Effector memory CD4-positive, alpha-beta T cell (primary cell): ENCODE data around the gene BST2.

ENCODE experiments used
- DNase-seq, 3 donors: peaks; one replicate each; pipeline ENCODE4 v3.0.0-alpha.2; 2020
- H3K27ac ChIP-seq: 2 replicates; pipeline ENCODE4 v1.7.0; 2013; ENCODE audit warnings: mild to moderate bottlenecking, low read length, moderate library complexity; ENCODE audit not compliant: insufficient read depth, poor library complexity, severe bottlenecking
- H3K27me3 ChIP-seq: replicated peaks from 2 replicates; pipeline ENCODE4 v1.7.0; 2013; ENCODE audit warnings: mild to moderate bottlenecking, low read length; ENCODE audit not compliant: insufficient read depth, control insufficient read depth, poor library complexity, severe bottlenecking
- H3K36me3 ChIP-seq: 2 replicates; pipeline ENCODE4 v1.7.0; 2013; ENCODE audit warnings: mild to moderate bottlenecking, low read length, moderate library complexity; ENCODE audit not compliant: control insufficient read depth, insufficient read depth
- H3K4me1 ChIP-seq: 2 replicates; pipeline ENCODE4 v1.7.0; 2013; ENCODE audit warnings: low read length, mild to moderate bottlenecking; ENCODE audit not compliant: control insufficient read depth, insufficient read depth, poor library complexity, severe bottlenecking
- H3K4me3 ChIP-seq: 2 replicates; pipeline ENCODE4 v1.7.0; 2013; ENCODE audit warnings: low read length, low read depth, mild to moderate bottlenecking; ENCODE audit not compliant: insufficient read depth, poor library complexity, severe bottlenecking
- H3K9me3 ChIP-seq: 2 replicates; pipeline ENCODE4 v1.7.0; 2013; ENCODE audit warnings: mild to moderate bottlenecking, low read length, moderate library complexity; ENCODE audit not compliant: control insufficient read depth

BST2 gene

GRCh38 chr19:17390665-17391370 lies 14.6 kb downstream of the BST2 start:
- no peaks in the 10 kb centered on the region for H3K9me3 ChIP-seq
- no peaks in the 10 kb centered on the region for H3K36me3 ChIP-seq
- peak overlapping the region; percentile 66 for H3K4me3 ChIP-seq
- no peaks in the 10 kb centered on the region for H3K27me3 ChIP-seq
- H3K27ac ChIP-seq: no peak overlapping the region
- H3K4me1 ChIP-seq: peaks cover 21% of the 10 kb centered on the region
- peak; percentile 75 to 82 (median 81) for DNase-seq

- Histone ChIP-seq H3K9me3 (no peaks in the 10 kb centered on the region), H3K27ac (no peak overlapping the region), H3K4me3 (peak overlapping the region; percentile 66), H3K27me3 (no peaks in the 10 kb centered on the region), H3K36me3 (no peaks in the 10 kb centered on the region), H3K4me1 (peaks cover 19% of the 10 kb centered on the region)
- DNase-seq: no peak
Observed at GRCh38 chr19:17389957-17390664, 15.3 kb downstream of the BST2 start.

- no peak overlapping the region for H3K27ac ChIP-seq
- no peaks in the 10 kb centered on the region for H3K27me3 ChIP-seq
- H3K4me3 ChIP-seq: no peak overlapping the region
- no peaks in the 10 kb centered on the region for H3K36me3 ChIP-seq
- peaks cover 15% of the 10 kb centered on the region for H3K4me1 ChIP-seq
- DNase-seq: no peak
- no peaks in the 10 kb centered on the region for H3K9me3 ChIP-seq
Observed at GRCh38 chr19:17389288-17389687, 16.1 kb downstream of the BST2 start.

- DNase-seq: peak in 2 of 3 donors; percentile 28 to 40
- Histone ChIP-seq H3K27me3 (no peaks in the 10 kb centered on the region), H3K27ac (no peak overlapping the region), H3K4me1 (peaks cover 8% of the 10 kb centered on the region), H3K36me3 (no peaks in the 10 kb centered on the region), H3K9me3 (no peaks in the 10 kb centered on the region), H3K4me3 (no peak overlapping the region)
Observed at GRCh38 chr19:17385878-17386611, 19.4 kb downstream of the BST2 start.

GRCh38 chr19:17380426-17381138 lies 24.8 kb downstream of the BST2 start:
- Histone ChIP-seq H3K4me3 (no peak overlapping the region), H3K27me3 (no peaks in the 10 kb centered on the region), H3K36me3 (no peaks in the 10 kb centered on the region), H3K9me3 (no peaks in the 10 kb centered on the region), H3K27ac (no peak overlapping the region), H3K4me1 (no peaks in the 10 kb centered on the region)
- no peak for DNase-seq

GRCh38 chr19:17379221-17379631 lies 26.2 kb downstream of the BST2 start:
- Histone ChIP-seq H3K27me3 (no peaks in the 10 kb centered on the region), H3K4me1 (no peaks in the 10 kb centered on the region), H3K27ac (no peak overlapping the region), H3K4me3 (no peak overlapping the region), H3K36me3 (no peaks in the 10 kb centered on the region), H3K9me3 (no peaks in the 10 kb centered on the region)
- DNase-seq: no peak

- no peaks in the 10 kb centered on the region for H3K36me3 ChIP-seq
- H3K9me3 ChIP-seq: no peaks in the 10 kb centered on the region
- DNase-seq: no peak
- H3K4me1 ChIP-seq: no peaks in the 10 kb centered on the region
- no peak overlapping the region for H3K4me3 ChIP-seq
- H3K27ac ChIP-seq: no peak overlapping the region
- no peaks in the 10 kb centered on the region for H3K27me3 ChIP-seq
Observed at GRCh38 chr19:17378271-17378670, 27.2 kb downstream of the BST2 start.

- Histone ChIP-seq H3K4me1 (no peaks in the 10 kb centered on the region), H3K27ac (no peak within 1 kb of the TSS), H3K4me3 (no peak within 1 kb of the TSS), H3K9me3 (no peaks in the 10 kb centered on the region), H3K36me3 (no peaks in the 10 kb centered on the region), H3K27me3 (no peaks in the 10 kb centered on the region)
- DNase-seq: no peak
Observed at GRCh38 chr19:17376935-17377600, 28.4 kb downstream of the BST2 start, which contains the start of gene PLVAP. Gene PLVAP (minus strand): TSS chr19:17377342. CDS start chr19:17377288, 54 bp downstream.

- no peaks in the 10 kb centered on the region for H3K9me3 ChIP-seq
- H3K4me1 ChIP-seq: no peaks in the 10 kb centered on the region
- no peak overlapping the region for H3K27ac ChIP-seq
- H3K4me3 ChIP-seq: no peak overlapping the region
- no peaks in the 10 kb centered on the region for H3K36me3 ChIP-seq
- H3K27me3 ChIP-seq: no peaks in the 10 kb centered on the region
- DNase-seq: no peak
Observed at GRCh38 chr19:17370026-17370587, 35.3 kb downstream of the BST2 start.
